K562 (cell line): Measurements from ENCODE around the gene IQUB. TPM values are rescaled to one million over a fixed set of nuclear protein-coding genes. Genes with fewer than 3 reads are reported as not detected.

ENCODE experiments used
- GABPB1 ChIP-seq: sonication (generic); formaldehyde crosslinking; IDR thresholded peaks from 2 replicates; pipeline ENCODE4 v1.8.0; 2022; ENCODE audit warnings: mild to moderate bottlenecking, missing genetic modification reagents
- KDM4B ChIP-seq, 2 experiments: fragments of 450-650 bp in 1 of 2; sonication (generic) in 1 of 2; IDR thresholded peaks; 2 replicates each; pipeline ENCODE4 v1.6.1; 2016 to 2017; ENCODE audit warnings: borderline replicate concordance in 2 of 2, antibody characterized with exemption in 1 of 2, low read depth in 1 of 2, mild to moderate bottlenecking in 1 of 2
- LARP7 ChIP-seq: fragments of 450-650 bp; IDR thresholded peaks from 2 replicates; pipeline ENCODE4 v1.6.1; 2016
- NCOR1 ChIP-seq: fragments of 450-650 bp; IDR thresholded peaks from 2 replicates; pipeline ENCODE4 v1.6.1; 2016; ENCODE audit warnings: mild to moderate bottlenecking, moderate library complexity
- polyA plus RNA-seq, 8 experiments: library from polyadenylated mRNA; depleted of rRNA in 4 of 8; stranded (reverse) in 5 of 8; unstranded in 3 of 8; fragments of >200 nt; fragmentation: Nextera tagmentation in 2 of 8; fragmentation: Illumina TruSeq in 1 of 8; extraction: Ambion mirVana in 2 of 8; extraction: Trizol in 1 of 8; gene quantifications; 2 replicates each; pipeline versions ENCODE4 v1.2.1 to v1.2.3, GENCODE V29; 2011 to 2014; ENCODE audit warnings: inconsistent platforms in 1 of 8, missing spikeins in 1 of 8
- total RNA-seq, 7 experiments: library from RNA; depleted of rRNA in 6 of 7; stranded (reverse); fragments of >200 nt in 6 of 7; fragmentation: Illumina TruSeq in 2 of 7; extraction: Trizol in 2 of 7; gene quantifications; 2 replicates each; pipeline versions ENCODE4 v1.2.1 to v1.2.3, GENCODE V29; 2011 to 2021; ENCODE audit warnings: low replicate concordance in 1 of 7
- TF ChIP-seq, protein P1 (sequence below): IDR thresholded peaks from 2 replicates; pipeline ENCODE4 v1.6.1; 2012; ENCODE audit warnings: low read depth, low read length, improper control_type of control experiment, borderline replicate concordance
- TF ChIP-seq, protein P2 (sequence below): sonication (generic); formaldehyde crosslinking; IDR thresholded peaks from 2 replicates; pipeline ENCODE4 v1.8.0; 2023; ENCODE audit warnings: mild to moderate bottlenecking, missing genetic modification reagents
- TF ChIP-seq, protein P3 (sequence below): sonication (generic); formaldehyde crosslinking; IDR thresholded peaks from 2 replicates; pipeline ENCODE4 v1.4.0; 2020; ENCODE audit warnings: mild to moderate bottlenecking, missing genetic modification reagents
- TF ChIP-seq, protein P4 (sequence below): fragments of 450-650 bp; IDR thresholded peaks from 2 replicates; pipeline ENCODE4 v1.6.1; 2016; ENCODE audit warnings: mild to moderate bottlenecking
- TF ChIP-seq, protein P5 (sequence below), 2 experiments: fragments of 450-650 bp; conservative IDR thresholded peaks; 2 replicates each; pipeline ENCODE4 v1.6.1; 2017; ENCODE audit warnings: mild to moderate bottlenecking in 2 of 2, moderate library complexity in 2 of 2

The IQUB gene
- total and polyA plus RNA-seq, 9 of the 15 experiments (the other 6 are each of a cell fraction or from before 2014, with no cell fraction given), result 0.62 to 2.6 (median 1.4) TPM

DNA sequence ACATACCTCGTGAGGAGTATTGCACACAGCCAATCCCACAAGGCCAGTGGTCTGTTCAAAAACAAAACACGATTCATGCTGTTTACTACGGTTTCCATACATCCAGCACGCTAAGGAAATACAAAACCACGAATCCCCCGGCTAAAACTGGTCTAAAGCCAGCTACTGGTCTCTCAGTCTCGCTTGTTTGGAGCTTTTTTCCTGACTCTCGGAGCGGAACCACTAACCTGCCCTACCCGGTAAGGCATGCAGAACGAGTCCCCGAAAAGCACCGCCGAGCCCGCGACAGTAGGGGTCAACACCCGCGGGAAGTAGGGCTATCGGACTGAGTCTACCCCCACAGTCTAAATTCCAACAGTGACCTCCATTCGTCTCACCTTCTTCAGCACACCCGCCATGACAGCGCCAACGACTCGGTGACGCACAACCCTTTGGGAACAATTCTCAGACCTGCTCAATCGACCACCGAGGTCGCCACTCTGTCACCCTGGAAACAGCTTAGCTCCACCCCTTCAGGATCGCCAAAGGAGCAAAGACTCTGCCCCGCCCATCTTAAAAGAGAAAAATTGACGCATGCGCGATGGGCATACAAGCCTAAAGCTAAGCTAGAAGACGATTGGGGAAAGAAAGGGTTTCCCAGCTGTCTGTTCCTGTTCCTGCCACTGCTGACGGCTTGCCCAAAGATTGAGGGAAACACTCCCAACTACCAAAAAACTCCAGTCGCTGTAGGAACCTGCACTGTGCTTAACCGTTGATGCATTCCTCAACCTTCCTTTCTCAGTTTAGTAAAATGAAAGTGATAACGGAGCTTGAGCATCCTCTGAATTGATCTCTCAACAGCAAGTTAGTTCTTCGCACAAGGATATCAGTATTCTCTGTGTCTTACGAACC, 23.2 kb upstream of the IQUB start, which contains the start of gene NDUFA5 (continued):
- TF ChIP-seq, protein P1, sequence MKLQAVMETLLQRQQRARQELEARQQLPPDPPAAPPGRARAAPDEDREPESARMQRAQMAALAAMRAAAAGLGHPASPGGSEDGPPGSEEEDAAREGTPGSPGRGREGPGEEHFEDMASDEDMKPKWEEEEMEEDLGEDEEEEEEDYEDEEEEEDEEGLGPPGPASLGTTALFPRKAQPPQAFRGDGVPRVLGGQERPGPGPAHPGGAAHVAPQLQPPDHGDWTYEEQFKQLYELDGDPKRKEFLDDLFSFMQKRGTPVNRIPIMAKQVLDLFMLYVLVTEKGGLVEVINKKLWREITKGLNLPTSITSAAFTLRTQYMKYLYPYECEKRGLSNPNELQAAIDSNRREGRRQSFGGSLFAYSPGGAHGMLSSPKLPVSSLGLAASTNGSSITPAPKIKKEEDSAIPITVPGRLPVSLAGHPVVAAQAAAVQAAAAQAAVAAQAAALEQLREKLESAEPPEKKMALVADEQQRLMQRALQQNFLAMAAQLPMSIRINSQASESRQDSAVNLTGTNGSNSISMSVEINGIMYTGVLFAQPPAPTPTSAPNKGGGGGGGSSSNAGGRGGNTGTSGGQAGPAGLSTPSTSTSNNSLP, result peak; percentile 29; the same call in 1 of the 2 replicates
- TF ChIP-seq, protein P2, sequence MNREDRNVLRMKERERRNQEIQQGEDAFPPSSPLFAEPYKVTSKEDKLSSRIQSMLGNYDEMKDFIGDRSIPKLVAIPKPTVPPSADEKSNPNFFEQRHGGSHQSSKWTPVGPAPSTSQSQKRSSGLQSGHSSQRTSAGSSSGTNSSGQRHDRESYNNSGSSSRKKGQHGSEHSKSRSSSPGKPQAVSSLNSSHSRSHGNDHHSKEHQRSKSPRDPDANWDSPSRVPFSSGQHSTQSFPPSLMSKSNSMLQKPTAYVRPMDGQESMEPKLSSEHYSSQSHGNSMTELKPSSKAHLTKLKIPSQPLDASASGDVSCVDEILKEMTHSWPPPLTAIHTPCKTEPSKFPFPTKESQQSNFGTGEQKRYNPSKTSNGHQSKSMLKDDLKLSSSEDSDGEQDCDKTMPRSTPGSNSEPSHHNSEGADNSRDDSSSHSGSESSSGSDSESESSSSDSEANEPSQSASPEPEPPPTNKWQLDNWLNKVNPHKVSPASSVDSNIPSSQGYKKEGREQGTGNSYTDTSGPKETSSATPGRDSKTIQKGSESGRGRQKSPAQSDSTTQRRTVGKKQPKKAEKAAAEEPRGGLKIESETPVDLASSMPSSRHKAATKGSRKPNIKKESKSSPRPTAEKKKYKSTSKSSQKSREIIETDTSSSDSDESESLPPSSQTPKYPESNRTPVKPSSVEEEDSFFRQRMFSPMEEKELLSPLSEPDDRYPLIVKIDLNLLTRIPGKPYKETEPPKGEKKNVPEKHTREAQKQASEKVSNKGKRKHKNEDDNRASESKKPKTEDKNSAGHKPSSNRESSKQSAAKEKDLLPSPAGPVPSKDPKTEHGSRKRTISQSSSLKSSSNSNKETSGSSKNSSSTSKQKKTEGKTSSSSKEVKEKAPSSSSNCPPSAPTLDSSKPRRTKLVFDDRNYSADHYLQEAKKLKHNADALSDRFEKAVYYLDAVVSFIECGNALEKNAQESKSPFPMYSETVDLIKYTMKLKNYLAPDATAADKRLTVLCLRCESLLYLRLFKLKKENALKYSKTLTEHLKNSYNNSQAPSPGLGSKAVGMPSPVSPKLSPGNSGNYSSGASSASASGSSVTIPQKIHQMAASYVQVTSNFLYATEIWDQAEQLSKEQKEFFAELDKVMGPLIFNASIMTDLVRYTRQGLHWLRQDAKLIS (CRISPR knock-in tag), result peak; percentile 89
- TF ChIP-seq GABPB1 (CRISPR knock-in tag), result no peak
- TF ChIP-seq NCOR1, result no peak
- TF ChIP-seq, protein P3, sequence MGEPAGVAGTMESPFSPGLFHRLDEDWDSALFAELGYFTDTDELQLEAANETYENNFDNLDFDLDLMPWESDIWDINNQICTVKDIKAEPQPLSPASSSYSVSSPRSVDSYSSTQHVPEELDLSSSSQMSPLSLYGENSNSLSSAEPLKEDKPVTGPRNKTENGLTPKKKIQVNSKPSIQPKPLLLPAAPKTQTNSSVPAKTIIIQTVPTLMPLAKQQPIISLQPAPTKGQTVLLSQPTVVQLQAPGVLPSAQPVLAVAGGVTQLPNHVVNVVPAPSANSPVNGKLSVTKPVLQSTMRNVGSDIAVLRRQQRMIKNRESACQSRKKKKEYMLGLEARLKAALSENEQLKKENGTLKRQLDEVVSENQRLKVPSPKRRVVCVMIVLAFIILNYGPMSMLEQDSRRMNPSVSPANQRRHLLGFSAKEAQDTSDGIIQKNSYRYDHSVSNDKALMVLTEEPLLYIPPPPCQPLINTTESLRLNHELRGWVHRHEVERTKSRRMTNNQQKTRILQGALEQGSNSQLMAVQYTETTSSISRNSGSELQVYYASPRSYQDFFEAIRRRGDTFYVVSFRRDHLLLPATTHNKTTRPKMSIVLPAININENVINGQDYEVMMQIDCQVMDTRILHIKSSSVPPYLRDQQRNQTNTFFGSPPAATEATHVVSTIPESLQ (CRISPR knock-in tag), result peak; percentile 86; the same call in 1 of the 2 replicates
- no peak for TF ChIP-seq LARP7
- TF ChIP-seq KDM4B (IDR thresholded peaks at IDR 0.05; ENCODE audit: borderline replicate concordance in 2 of 2, low read depth in 1 of 2), result peak in 1 of 2 experiments; percentile 45; a peak in 1 of 4 replicates
- TF ChIP-seq, protein P4, sequence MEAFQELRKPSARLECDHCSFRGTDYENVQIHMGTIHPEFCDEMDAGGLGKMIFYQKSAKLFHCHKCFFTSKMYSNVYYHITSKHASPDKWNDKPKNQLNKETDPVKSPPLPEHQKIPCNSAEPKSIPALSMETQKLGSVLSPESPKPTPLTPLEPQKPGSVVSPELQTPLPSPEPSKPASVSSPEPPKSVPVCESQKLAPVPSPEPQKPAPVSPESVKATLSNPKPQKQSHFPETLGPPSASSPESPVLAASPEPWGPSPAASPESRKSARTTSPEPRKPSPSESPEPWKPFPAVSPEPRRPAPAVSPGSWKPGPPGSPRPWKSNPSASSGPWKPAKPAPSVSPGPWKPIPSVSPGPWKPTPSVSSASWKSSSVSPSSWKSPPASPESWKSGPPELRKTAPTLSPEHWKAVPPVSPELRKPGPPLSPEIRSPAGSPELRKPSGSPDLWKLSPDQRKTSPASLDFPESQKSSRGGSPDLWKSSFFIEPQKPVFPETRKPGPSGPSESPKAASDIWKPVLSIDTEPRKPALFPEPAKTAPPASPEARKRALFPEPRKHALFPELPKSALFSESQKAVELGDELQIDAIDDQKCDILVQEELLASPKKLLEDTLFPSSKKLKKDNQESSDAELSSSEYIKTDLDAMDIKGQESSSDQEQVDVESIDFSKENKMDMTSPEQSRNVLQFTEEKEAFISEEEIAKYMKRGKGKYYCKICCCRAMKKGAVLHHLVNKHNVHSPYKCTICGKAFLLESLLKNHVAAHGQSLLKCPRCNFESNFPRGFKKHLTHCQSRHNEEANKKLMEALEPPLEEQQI, result no peak
- TF ChIP-seq, protein P5, sequence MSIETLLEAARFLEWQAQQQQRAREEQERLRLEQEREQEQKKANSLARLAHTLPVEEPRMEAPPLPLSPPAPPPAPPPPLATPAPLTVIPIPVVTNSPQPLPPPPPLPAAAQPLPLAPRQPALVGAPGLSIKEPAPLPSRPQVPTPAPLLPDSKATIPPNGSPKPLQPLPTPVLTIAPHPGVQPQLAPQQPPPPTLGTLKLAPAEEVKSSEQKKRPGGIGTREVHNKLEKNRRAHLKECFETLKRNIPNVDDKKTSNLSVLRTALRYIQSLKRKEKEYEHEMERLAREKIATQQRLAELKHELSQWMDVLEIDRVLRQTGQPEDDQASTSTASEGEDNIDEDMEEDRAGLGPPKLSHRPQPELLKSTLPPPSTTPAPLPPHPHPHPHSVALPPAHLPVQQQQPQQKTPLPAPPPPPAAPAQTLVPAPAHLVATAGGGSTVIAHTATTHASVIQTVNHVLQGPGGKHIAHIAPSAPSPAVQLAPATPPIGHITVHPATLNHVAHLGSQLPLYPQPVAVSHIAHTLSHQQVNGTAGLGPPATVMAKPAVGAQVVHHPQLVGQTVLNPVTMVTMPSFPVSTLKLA (conservative IDR thresholded peaks at IDR 0.05), result peak; percentile 47 to 86
